ENCODE measurements around the gene FBXO31. TPM values are rescaled to one million over a fixed set of nuclear protein-coding genes. Genes with fewer than 3 reads are reported as not detected.

FBXO31 gene
- total and polyA plus RNA-seq, 5 experiments from 2014 or later: 15.4 to 52.7 (median 36.4) TPM

GRCh38 chr16:87278191-87279093 is 105.1 kb downstream of the FBXO31 start:
- no peak for ATAC-seq
- Mint-ChIP-seq H3K27me3 (peaks cover 0 to 21% (median 1%) of the 10 kb centered on the region in 5 donors), H3K36me3 (peaks cover 0 to 2% (median 0%) of the 10 kb centered on the region in 3 donors)

More at GRCh38 chr16:87278191-87279093, 105.1 kb downstream of the FBXO31 start:
- no peak overlapping the region for H3K27ac Mint-ChIP-seq
- DNase-seq: peak in 4 of 10 donors; percentile 6 to 16 (median 14)
- no peaks in the 10 kb centered on the region for H3K9me3 Mint-ChIP-seq
- POLR2A ChIA-PET: no interaction called here
- no peak overlapping the region for H3K4me3 Mint-ChIP-seq
- peaks cover 0 to 5% (median 1%) of the 10 kb centered on the region in 4 donors for H3K4me1 Mint-ChIP-seq

Other genes starting within 250 kb of the FBXO31 start
- gene C16orf95, start 66.4 kb downstream of the FBXO31 start, total RNA-seq: 1 to 10 TPM; 2.3 to 2.6 TPM
- gene C16orf95, start 66.4 kb downstream of the FBXO31 start, polyA plus RNA-seq: 1 to 10 TPM; 1.5 to 4.9 (median 3.2) TPM
- 10 to 100 TPM; 58.0 to 60.1 TPM for gene MAP1LC3B, start 8.6 kb upstream of the FBXO31 start, total RNA-seq
- gene MAP1LC3B, start 8.6 kb upstream of the FBXO31 start, polyA plus RNA-seq: 100 to 1,000 TPM in 1 of 3 donors, 10 to 100 TPM in 2; 89.9 to 117 (median 90.3) TPM
- 10 to 100 TPM; 29.5 to 33.8 TPM for gene ZCCHC14, start 109.2 kb upstream of the FBXO31 start, total RNA-seq
- under 1 TPM; 0.37 to 0.85 (median 0.43) TPM for gene ZCCHC14, start 109.2 kb upstream of the FBXO31 start, polyA plus RNA-seq
- not detected for gene JPH3, start 218.7 kb upstream of the FBXO31 start, total RNA-seq
- gene JPH3, start 218.7 kb upstream of the FBXO31 start, polyA plus RNA-seq: under 1 TPM in 2 of 3 donors, not detected in 1; 0.08 to 0.09 TPM